OCI-LY3 (cell line): ENCODE measurements around the gene TBC1D22B.

ENCODE experiments used
- CTCF ChIP-seq: fragments of 200-600, 300-600 bp; sonication (generic); IDR thresholded peaks from 2 replicates; pipeline ENCODE4 v1.5.1; 2014; ENCODE audit warnings: antibody characterized with exemption, low read length, low read depth
- EZH2phosphoT487 ChIP-seq: fragments of 200-600 bp; shearing (Covaris generic); IDR thresholded peaks from 2 replicates; pipeline ENCODE4 v1.6.1; 2018; ENCODE audit warnings: antibody characterized with exemption, mixed run types, low read depth

GRCh38 chr6:37243816-37244370 lies 13.7 kb upstream of the TBC1D22B start:
- TF ChIP-seq CTCF (no peak), EZH2phosphoT487 (no peak)
